Tibial nerve (tissue), 4 donors: ENCODE data around the gene IBTK. TPM values are rescaled to one million over a fixed set of nuclear protein-coding genes. Genes with fewer than 3 reads are reported as not detected.
"Not testable (repeated sequence)": the region's sequence is repeated elsewhere in the genome, so short reads cannot be mapped to it uniquely, and the experiment has no call there.

Source experiments
- DNase-seq, 2 donors: peaks; one replicate each; pipeline ENCODE4 v3.0.0-alpha.2; 2019; ENCODE audit warnings: low spot score in 2 of 2
- H3K27ac ChIP-seq, 4 donors: fragments of 200-600 bp; sonication (generic) in 3 of 4; one replicate each; pipeline ENCODE4 v1.5.1; 2017 to 2019; ENCODE audit warnings: mild to moderate bottlenecking in 1 of 4
- H3K27me3 ChIP-seq, 2 donors: fragments of 200-600 bp; sonication (generic) in 1 of 2; one replicate each; pipeline versions ENCODE4 v1.5.1 to v1.6.0; 2017 to 2019
- H3K36me3 ChIP-seq, 3 donors: fragments of 200-600 bp; sonication (generic); one replicate each; pipeline ENCODE4 v1.5.1; 2018 to 2019
- H3K4me1 ChIP-seq, 4 donors: fragments of 200-600 bp; sonication (generic) in 3 of 4; one replicate each; pipeline ENCODE4 v1.5.1; 2017 to 2019
- H3K4me3 ChIP-seq, 4 donors: fragments of 200-600 bp; sonication (generic) in 3 of 4; one replicate each; pipeline ENCODE4 v1.5.1; 2017 to 2019; ENCODE audit warnings: mild to moderate bottlenecking in 1 of 4, moderate library complexity in 1 of 4
- H3K9me3 ChIP-seq, 4 donors: fragments of 200-600 bp; sonication (generic) in 3 of 4; one replicate each; pipeline ENCODE4 v1.5.1; 2017 to 2019
- EP300 ChIP-seq, 2 donors: sonication (generic); formaldehyde crosslinking; IDR thresholded peaks; one replicate each; pipeline ENCODE4 v1.6.1; 2017; ENCODE audit warnings: antibody characterized with exemption in 2 of 2, mild to moderate bottlenecking in 1 of 2
- POLR2A ChIP-seq, 2 donors: fragments of 450-650 bp; IDR thresholded peaks; one replicate each; pipeline ENCODE4 v1.6.1; 2017; ENCODE audit warnings: antibody characterized with exemption in 2 of 2, mild to moderate bottlenecking in 2 of 2, moderate library complexity in 2 of 2
- WGBS, 2 donors: methylation state at CpG; one replicate each; pipeline ENCODE4 v1.1.5; 2018; 5-methylcytosine and 5-hydroxymethylcytosine counted together
- total RNA-seq, 4 donors: library from RNA; depleted of rRNA; stranded (reverse); fragments of >200 nt; gene quantifications; one replicate each; pipeline ENCODE4 v1.1.0, GENCODE V29; 2016
- TF ChIP-seq, protein P1 (sequence below), 5 experiments: fragments of 200-600 bp in 3 of 5; fragments of 450-650 bp in 2 of 5; sonication (generic) in 3 of 5; IDR thresholded peaks; one replicate each; pipeline ENCODE4 v1.5.1; 2016 to 2019; ENCODE audit warnings: antibody characterized with exemption in 5 of 5, mild to moderate bottlenecking in 3 of 5, moderate library complexity in 2 of 5

The IBTK gene
- total RNA-seq, 4 donors from 2014 or later = 26.9 to 34.1 (median 30.2) TPM

DNA sequence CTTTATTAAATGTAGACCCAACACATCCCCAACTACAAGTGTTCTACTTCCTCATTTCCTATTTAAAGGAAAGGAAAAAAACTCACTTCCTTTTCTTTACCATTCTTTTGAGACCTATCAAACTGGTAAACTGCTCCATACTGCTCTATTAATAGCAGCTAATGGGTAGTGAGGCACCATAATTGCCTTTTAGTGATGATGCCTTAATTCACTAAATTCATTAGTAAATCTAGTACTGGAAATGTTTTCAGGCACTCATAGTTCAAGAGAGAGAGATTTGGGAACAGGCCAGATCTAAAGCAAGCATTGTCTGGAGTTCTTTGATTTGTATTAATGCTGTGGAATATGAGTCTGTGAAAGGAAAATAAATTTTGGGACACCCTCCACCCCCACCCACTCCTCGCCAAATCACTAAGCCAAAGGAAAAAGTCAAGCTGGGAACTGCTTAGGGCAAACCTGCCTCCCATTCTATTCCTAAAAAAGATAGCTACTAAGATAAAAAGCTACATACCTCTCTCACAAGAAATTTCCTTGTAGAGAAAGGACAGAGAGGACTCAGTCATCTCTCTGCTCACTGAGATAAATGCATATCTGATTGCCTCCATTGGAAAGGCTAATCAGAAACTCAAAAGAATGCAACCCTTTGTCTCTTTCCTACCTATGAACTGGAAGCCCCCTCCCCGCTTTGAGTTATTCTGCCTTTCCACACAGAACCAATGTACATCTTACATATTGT is 13.6 kb upstream of the IBTK start:
- peak overlapping the region in 1 of 4 donors; percentile 10 for H3K27ac ChIP-seq
- TF ChIP-seq POLR2A (IDR thresholded peaks at IDR 0.05) = no peak
- TF ChIP-seq EP300 (IDR thresholded peaks at IDR 0.05) = no peak
- TF ChIP-seq, protein P1, sequence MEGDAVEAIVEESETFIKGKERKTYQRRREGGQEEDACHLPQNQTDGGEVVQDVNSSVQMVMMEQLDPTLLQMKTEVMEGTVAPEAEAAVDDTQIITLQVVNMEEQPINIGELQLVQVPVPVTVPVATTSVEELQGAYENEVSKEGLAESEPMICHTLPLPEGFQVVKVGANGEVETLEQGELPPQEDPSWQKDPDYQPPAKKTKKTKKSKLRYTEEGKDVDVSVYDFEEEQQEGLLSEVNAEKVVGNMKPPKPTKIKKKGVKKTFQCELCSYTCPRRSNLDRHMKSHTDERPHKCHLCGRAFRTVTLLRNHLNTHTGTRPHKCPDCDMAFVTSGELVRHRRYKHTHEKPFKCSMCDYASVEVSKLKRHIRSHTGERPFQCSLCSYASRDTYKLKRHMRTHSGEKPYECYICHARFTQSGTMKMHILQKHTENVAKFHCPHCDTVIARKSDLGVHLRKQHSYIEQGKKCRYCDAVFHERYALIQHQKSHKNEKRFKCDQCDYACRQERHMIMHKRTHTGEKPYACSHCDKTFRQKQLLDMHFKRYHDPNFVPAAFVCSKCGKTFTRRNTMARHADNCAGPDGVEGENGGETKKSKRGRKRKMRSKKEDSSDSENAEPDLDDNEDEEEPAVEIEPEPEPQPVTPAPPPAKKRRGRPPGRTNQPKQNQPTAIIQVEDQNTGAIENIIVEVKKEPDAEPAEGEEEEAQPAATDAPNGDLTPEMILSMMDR (IDR thresholded peaks at IDR 0.05) = no peak
- 73 to 86% methylated on average over 2 of the region's 2 CpGs for WGBS, 2 donors

GRCh38 chr6:82259389-82259788 is 11.8 kb upstream of the IBTK start:
- Histone ChIP-seq H3K36me3 (no peaks in the 10 kb centered on the region), H3K27me3 (no peaks in the 10 kb centered on the region), H3K4me1 (peaks cover 0 to 14% (median 0%) of the 10 kb centered on the region in 4 donors), H3K27ac (no peak overlapping the region), H3K4me3 (no peak overlapping the region), H3K9me3 (no peaks in the 10 kb centered on the region)
- no peak for DNase-seq
- TF ChIP-seq, protein P1 (IDR thresholded peaks at IDR 0.05) = no peak
- no peak for TF ChIP-seq EP300 (IDR thresholded peaks at IDR 0.05)
- no peak for TF ChIP-seq POLR2A (IDR thresholded peaks at IDR 0.05)
- WGBS, 2 donors = 79% methylated on average over 1 of the region's 1 CpG

More for the DNA sequence above, 13.6 kb upstream of the IBTK start:
- peaks cover 0 to 14% (median 0%) of the 10 kb centered on the region in 4 donors for H3K4me1 ChIP-seq
- DNase-seq = no peak
- H3K9me3 ChIP-seq = no peaks in the 10 kb centered on the region
- H3K27me3 ChIP-seq = no peaks in the 10 kb centered on the region
- no peak overlapping the region for H3K4me3 ChIP-seq
- H3K36me3 ChIP-seq = no peaks in the 10 kb centered on the region

DNA sequence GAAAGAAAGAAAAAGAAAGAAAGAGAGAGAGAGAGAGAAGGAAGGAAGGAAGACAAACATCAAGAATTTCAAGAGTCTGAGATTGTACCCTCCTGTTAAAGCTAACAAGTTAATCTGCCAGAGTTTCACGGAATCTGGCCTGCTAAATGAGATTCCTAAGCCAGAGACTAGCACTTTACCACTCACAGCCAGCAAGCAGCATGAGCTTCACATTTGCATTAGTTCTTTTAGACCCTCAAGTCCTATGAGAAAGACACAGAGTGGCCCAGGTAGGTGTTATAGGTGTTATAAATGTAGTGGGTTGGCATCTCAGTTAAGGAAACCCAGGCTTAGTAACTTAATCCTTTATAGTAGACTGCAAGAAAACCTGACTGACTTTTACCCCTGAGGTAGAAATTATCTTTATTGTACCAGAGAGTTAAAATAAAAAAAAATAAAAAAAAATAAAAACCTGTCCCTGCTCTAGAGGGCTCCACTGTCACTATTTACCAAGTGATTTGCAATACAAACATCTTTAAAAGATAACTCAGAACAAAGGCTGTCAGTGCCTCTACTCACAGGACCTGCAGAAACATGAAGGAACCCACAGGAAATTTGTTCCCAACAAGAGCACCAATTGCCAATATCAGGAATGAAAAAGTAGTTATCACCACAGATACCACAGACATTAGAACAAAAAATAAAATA is 9.7 kb upstream of the IBTK start:
- no peak for DNase-seq
- WGBS, 2 donors = 81 to 85% methylated on average over 1 of the region's 1 CpG
- TF ChIP-seq, protein P1 (IDR thresholded peaks at IDR 0.05) = no peak
- TF ChIP-seq POLR2A (IDR thresholded peaks at IDR 0.05) (no peak), EP300 (IDR thresholded peaks at IDR 0.05) (no peak)
- Histone ChIP-seq H3K4me3 (no peak overlapping the region), H3K36me3 (no peaks in the 10 kb centered on the region), H3K9me3 (no peaks in the 10 kb centered on the region), H3K4me1 (peaks cover 0 to 14% (median 0%) of the 10 kb centered on the region in 4 donors), H3K27ac (no peak overlapping the region), H3K27me3 (no peaks in the 10 kb centered on the region)

DNA sequence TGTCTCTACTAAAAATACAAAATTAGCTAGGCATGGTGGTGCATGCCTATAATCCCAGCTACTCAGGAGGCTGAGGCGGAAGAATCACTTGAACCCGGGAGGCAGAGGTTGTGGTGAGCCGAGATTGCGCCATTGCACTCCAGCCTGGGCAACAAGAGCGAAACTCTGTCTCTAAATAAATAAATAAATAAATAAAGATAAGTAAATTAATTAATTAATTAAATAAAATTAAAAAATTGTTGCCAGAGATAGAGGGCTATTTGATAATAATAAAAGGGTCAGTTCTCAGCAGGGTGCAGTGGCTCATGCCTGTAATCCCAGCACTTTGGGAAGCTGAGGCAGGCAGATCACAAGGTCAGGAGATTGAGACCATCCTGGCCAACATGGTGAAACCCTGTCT is 7.2 kb upstream of the IBTK start:
- not testable (repeated sequence) for H3K4me3 ChIP-seq, DNase-seq, H3K27ac ChIP-seq, H3K4me1 ChIP-seq, H3K9me3 ChIP-seq, H3K27me3 ChIP-seq, H3K36me3 ChIP-seq
- WGBS, 2 donors = 94 to 97% methylated on average over 5 of the region's 5 CpGs

DNA sequence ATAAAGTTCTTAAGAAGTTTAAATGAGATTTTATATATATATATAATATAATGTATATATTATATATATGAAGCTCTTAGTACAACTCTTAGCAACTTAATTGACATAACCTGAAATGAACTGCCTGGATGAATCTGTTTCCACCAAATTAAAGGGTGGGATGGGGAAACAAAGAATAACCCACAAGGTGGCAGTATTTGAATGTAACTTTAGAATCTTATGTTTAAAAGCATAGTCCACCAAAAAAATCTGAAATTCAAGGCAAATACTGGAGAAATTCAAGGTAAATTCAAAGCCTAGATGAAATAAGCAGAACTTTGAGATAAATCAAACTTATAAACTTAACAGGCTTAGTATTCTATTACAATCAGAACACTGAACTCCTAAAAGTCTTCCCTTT is 4.4 kb upstream of the IBTK start:
- no peak for DNase-seq
- no peak for TF ChIP-seq POLR2A (IDR thresholded peaks at IDR 0.05)
- TF ChIP-seq EP300 (IDR thresholded peaks at IDR 0.05) = no peak
- TF ChIP-seq, protein P1 (IDR thresholded peaks at IDR 0.05) = peak; percentile 18 to 47 (median 35)
- H3K36me3 ChIP-seq = no peaks in the 10 kb centered on the region
- H3K4me1 ChIP-seq = peaks cover 0 to 11% (median 2%) of the 10 kb centered on the region in 4 donors
- H3K27ac ChIP-seq = no peak overlapping the region
- H3K4me3 ChIP-seq = no peak overlapping the region
- H3K9me3 ChIP-seq = no peaks in the 10 kb centered on the region
- no peaks in the 10 kb centered on the region for H3K27me3 ChIP-seq
